Neural cell (in vitro differentiated cells): ENCODE measurements around the gene PRPF38B. TPM values are rescaled to one million over a fixed set of nuclear protein-coding genes. Genes with fewer than 3 reads are reported as not detected.

Experiments
- H2AFZ ChIP-seq: fragments of 200-600, 300-800 bp; sonication (generic), shearing (Covaris generic); 2 replicates; pipeline ENCODE4 v1.6.0; 2014; ENCODE audit warnings: low read depth, mild to moderate bottlenecking, antibody characterized with exemption, low read length, moderate library complexity
- H3F3A ChIP-seq: fragments of 200-600 bp; shearing (Covaris generic); 2 replicates; pipeline ENCODE4 v1.6.1; 2016; ENCODE audit warnings: mild to moderate bottlenecking, moderate library complexity, mixed read lengths, antibody characterized with exemption, low read length; ENCODE audit not compliant: insufficient read depth, poor library complexity, severe bottlenecking
- H3K27ac ChIP-seq: fragments of 200-600, 300-800 bp; sonication (generic), shearing (Covaris generic); 2 replicates; pipeline ENCODE4 v1.5.1; 2014; ENCODE audit warnings: mild to moderate bottlenecking, low read length, moderate library complexity
- H3K27me3 ChIP-seq: fragments of 300-800, 200-600 bp; sonication (generic), shearing (Covaris generic); 2 replicates; pipeline ENCODE4 v1.6.0; 2014; ENCODE audit warnings: mild to moderate bottlenecking, low read depth, low read length, moderate library complexity; ENCODE audit not compliant: insufficient read depth
- H3K36me3 ChIP-seq: fragments of 300-800, 200-600 bp; sonication (generic), shearing (Covaris generic); 2 replicates; pipeline ENCODE4 v1.5.1; 2014; ENCODE audit warnings: mild to moderate bottlenecking, antibody characterized with exemption, low read length, moderate library complexity; ENCODE audit not compliant: insufficient read depth
- H3K4me2 ChIP-seq: fragments of 300-800, 200-600 bp; sonication (generic), shearing (Covaris generic); 2 replicates; pipeline ENCODE4 v1.6.0; 2014; ENCODE audit warnings: mild to moderate bottlenecking, low read length
- H3K4me3 ChIP-seq: fragments of 300-800, 200-600 bp; sonication (generic), shearing (Covaris generic); 2 replicates; pipeline ENCODE4 v1.5.1; 2014; ENCODE audit warnings: mild to moderate bottlenecking, low read length, moderate library complexity
- H3K79me2 ChIP-seq: fragments of 200-600 bp; shearing (Covaris generic); replicated peaks from 2 replicates; pipeline ENCODE4 v1.6.0; 2014; ENCODE audit warnings: mild to moderate bottlenecking, low read length, moderate library complexity; ENCODE audit not compliant: insufficient read depth
- H3K9ac ChIP-seq: fragments of 300-800, 200-600 bp; sonication (generic), shearing (Covaris generic); 2 replicates; pipeline ENCODE4 v1.6.1; 2016; ENCODE audit warnings: mild to moderate bottlenecking, low read length, mixed read lengths
- H3K9me2 ChIP-seq: fragments of 200-600 bp; shearing (Covaris generic); 2 replicates; pipeline ENCODE4 v1.6.1; 2016; ENCODE audit warnings: mild to moderate bottlenecking, low read length, mixed read lengths; ENCODE audit not compliant: insufficient read depth
- H3K9me3 ChIP-seq: fragments of 200-600, 300-800 bp; sonication (generic), shearing (Covaris generic); 2 replicates; pipeline ENCODE4 v1.6.1; 2016; ENCODE audit warnings: mild to moderate bottlenecking, mixed run types, low read length, moderate library complexity, mixed read lengths
- H4K20me1 ChIP-seq: fragments of 200-600 bp; shearing (Covaris generic); 2 replicates; pipeline ENCODE4 v1.6.1; 2016; ENCODE audit warnings: mild to moderate bottlenecking, mixed run types; ENCODE audit not compliant: insufficient read depth
- EP300 ChIP-seq: fragments of 450-650 bp; conservative IDR thresholded peaks from 2 replicates; pipeline ENCODE4 v1.6.1; 2014; ENCODE audit warnings: antibody characterized with exemption, mild to moderate bottlenecking, moderate library complexity; ENCODE audit not compliant: poor library complexity, severe bottlenecking
- EZH2 ChIP-seq: fragments of 200-600, 300-800 bp; shearing (Covaris generic), sonication (generic); IDR thresholded peaks from 2 replicates; pipeline ENCODE4 v1.6.1; 2014; ENCODE audit warnings: antibody characterized with exemption, low read length, borderline replicate concordance, mild to moderate bottlenecking; ENCODE audit not compliant: insufficient read depth, poor library complexity, severe bottlenecking
- MXI1 ChIP-seq: fragments of 450-650 bp; conservative IDR thresholded peaks from 2 replicates; pipeline ENCODE4 v1.6.1; 2014; ENCODE audit warnings: antibody characterized with exemption, mild to moderate bottlenecking; ENCODE audit not compliant: poor library complexity, severe bottlenecking
- POLR2AphosphoS5 ChIP-seq: IDR thresholded peaks from 2 replicates; pipeline ENCODE4 v1.6.1; 2012
- RAD21 ChIP-seq: fragments of 450-650 bp; conservative IDR thresholded peaks from 2 replicates; pipeline ENCODE4 v1.6.1; 2014; ENCODE audit warnings: antibody characterized with exemption, mild to moderate bottlenecking, moderate library complexity
- SMC3 ChIP-seq: fragments of 450-650 bp; conservative IDR thresholded peaks from 2 replicates; pipeline ENCODE4 v1.6.1; 2014; ENCODE audit warnings: antibody characterized with exemption, mild to moderate bottlenecking, moderate library complexity; ENCODE audit not compliant: poor library complexity
- TAF1 ChIP-seq: IDR thresholded peaks from 2 replicates; pipeline ENCODE4 v1.6.1; 2012; ENCODE audit warnings: low read depth
- polyA plus RNA-seq: library from polyadenylated mRNA; depleted of rRNA; stranded (reverse); fragments of >200 nt; gene quantifications from 2 replicates; pipeline ENCODE4 v1.2.3, GENCODE V29; 2014
- TF ChIP-seq, protein P1 (sequence below): fragments of 450-650 bp; IDR thresholded peaks from 2 replicates; pipeline ENCODE4 v1.5.1; 2014; ENCODE audit warnings: antibody characterized with exemption, mild to moderate bottlenecking, moderate library complexity; ENCODE audit not compliant: poor library complexity, severe bottlenecking
- TF ChIP-seq, protein P2 (sequence below): IDR thresholded peaks from 2 replicates; pipeline ENCODE4 v1.6.1; 2012; ENCODE audit warnings: borderline replicate concordance

The PRPF38B gene
- polyA plus RNA-seq, 1 donor from 2014 or later = 31.9 TPM

DNA sequence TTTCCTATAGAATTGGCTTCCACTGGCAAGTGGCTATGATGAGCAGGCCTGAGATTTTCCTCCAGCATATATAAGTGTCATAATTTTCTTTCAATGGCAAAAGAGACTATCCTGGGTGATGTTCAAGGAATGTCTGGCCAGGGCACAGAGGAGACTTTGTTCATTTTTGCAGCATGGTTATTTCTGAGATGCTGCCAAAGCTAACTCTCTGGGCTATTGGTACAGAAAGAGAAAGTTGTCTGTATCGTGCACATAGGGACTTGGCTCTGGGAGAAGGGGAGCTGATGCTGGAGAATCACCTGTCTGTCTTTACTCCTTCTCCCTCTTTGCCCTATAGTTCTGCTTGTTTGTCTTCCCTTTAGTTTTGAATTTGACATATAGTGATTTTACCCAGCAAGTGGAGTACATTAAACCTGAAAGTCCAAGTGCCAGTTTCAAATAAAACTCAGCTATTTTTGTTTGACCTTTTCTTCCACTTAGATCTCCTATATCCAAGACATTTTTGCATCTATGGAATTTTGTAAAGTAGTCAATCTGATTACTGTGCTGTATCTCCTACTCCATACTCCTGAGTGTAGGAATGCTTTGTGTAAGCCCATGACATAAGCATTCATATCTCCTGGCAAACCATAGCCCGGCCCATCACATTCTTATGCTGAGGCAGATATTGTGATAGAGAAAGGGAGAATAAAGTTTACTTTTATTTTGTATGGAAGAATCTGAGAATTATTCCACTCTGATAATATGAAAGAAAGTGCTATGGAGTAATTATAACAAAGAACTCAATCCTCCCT, 24.5 kb downstream of the PRPF38B start:
- Histone ChIP-seq H3K4me2 (no peak overlapping the region), H3K27me3 (no peaks in the 10 kb centered on the region), H2AFZ (no peak overlapping the region), H3K79me2 (no peaks in the 10 kb centered on the region), H3F3A (no peaks in the 10 kb centered on the region), H3K9me3 (no peaks in the 10 kb centered on the region), H4K20me1 (no peaks in the 10 kb centered on the region), H3K9me2 (no peaks in the 10 kb centered on the region), H3K27ac (no peak overlapping the region), H3K4me3 (no peak overlapping the region), H3K9ac (no peak overlapping the region), H3K36me3 (no peaks in the 10 kb centered on the region)
- TF ChIP-seq RAD21 (no peak), SMC3 (no peak), EZH2 (no peak), MXI1 (no peak)

DNA sequence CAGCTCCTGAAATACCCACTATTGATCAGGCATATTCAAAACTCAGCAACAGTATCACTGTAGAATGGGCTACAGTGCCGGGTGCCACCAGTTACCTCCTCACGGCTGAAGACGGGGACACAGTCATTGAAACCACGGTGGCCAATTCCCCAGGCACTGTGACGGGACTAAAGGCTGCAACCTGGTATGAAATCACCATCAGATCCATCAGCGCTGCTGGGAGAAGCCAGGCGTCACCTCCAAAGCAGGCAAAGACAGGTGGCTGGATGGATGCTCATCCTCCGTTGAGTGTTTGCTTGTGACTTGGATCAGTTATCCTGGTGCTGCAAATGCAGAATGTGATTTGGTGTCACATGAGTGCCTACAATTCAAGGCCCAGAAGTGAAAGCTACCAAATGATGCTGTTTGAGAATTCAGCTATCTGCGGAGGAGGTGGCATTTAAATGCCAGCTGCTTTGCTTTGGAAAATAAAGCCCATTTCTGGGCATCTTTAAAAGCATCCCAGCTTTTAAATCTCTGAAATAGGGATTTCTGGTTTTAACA, 25.7 kb downstream of the PRPF38B start:
- Histone ChIP-seq H3K4me3 (no peak overlapping the region), H3K27ac (no peak overlapping the region), H3K79me2 (no peaks in the 10 kb centered on the region), H3K9me3 (no peaks in the 10 kb centered on the region), H2AFZ (no peak overlapping the region), H4K20me1 (no peaks in the 10 kb centered on the region), H3F3A (no peaks in the 10 kb centered on the region), H3K27me3 (no peaks in the 10 kb centered on the region), H3K9me2 (no peaks in the 10 kb centered on the region), H3K4me2 (no peak overlapping the region), H3K9ac (no peak overlapping the region), H3K36me3 (no peaks in the 10 kb centered on the region)
- TF ChIP-seq, protein P1, sequence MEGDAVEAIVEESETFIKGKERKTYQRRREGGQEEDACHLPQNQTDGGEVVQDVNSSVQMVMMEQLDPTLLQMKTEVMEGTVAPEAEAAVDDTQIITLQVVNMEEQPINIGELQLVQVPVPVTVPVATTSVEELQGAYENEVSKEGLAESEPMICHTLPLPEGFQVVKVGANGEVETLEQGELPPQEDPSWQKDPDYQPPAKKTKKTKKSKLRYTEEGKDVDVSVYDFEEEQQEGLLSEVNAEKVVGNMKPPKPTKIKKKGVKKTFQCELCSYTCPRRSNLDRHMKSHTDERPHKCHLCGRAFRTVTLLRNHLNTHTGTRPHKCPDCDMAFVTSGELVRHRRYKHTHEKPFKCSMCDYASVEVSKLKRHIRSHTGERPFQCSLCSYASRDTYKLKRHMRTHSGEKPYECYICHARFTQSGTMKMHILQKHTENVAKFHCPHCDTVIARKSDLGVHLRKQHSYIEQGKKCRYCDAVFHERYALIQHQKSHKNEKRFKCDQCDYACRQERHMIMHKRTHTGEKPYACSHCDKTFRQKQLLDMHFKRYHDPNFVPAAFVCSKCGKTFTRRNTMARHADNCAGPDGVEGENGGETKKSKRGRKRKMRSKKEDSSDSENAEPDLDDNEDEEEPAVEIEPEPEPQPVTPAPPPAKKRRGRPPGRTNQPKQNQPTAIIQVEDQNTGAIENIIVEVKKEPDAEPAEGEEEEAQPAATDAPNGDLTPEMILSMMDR = no peak
- TF ChIP-seq TAF1 (no peak), MXI1 (no peak), RAD21 (no peak), POLR2AphosphoS5 (no peak), SMC3 (no peak), EP300 (no peak), EZH2 (no peak)
- TF ChIP-seq, protein P2, sequence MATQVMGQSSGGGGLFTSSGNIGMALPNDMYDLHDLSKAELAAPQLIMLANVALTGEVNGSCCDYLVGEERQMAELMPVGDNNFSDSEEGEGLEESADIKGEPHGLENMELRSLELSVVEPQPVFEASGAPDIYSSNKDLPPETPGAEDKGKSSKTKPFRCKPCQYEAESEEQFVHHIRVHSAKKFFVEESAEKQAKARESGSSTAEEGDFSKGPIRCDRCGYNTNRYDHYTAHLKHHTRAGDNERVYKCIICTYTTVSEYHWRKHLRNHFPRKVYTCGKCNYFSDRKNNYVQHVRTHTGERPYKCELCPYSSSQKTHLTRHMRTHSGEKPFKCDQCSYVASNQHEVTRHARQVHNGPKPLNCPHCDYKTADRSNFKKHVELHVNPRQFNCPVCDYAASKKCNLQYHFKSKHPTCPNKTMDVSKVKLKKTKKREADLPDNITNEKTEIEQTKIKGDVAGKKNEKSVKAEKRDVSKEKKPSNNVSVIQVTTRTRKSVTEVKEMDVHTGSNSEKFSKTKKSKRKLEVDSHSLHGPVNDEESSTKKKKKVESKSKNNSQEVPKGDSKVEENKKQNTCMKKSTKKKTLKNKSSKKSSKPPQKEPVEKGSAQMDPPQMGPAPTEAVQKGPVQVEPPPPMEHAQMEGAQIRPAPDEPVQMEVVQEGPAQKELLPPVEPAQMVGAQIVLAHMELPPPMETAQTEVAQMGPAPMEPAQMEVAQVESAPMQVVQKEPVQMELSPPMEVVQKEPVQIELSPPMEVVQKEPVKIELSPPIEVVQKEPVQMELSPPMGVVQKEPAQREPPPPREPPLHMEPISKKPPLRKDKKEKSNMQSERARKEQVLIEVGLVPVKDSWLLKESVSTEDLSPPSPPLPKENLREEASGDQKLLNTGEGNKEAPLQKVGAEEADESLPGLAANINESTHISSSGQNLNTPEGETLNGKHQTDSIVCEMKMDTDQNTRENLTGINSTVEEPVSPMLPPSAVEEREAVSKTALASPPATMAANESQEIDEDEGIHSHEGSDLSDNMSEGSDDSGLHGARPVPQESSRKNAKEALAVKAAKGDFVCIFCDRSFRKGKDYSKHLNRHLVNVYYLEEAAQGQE = no peak
